ENCODE measurements around the gene NDST3.

- no peak for TF ChIP-seq SIN3A (IDR thresholded peaks at IDR 0.05; ENCODE audit: borderline replicate concordance, low read depth, low read length)
- TF ChIP-seq, protein P1, sequence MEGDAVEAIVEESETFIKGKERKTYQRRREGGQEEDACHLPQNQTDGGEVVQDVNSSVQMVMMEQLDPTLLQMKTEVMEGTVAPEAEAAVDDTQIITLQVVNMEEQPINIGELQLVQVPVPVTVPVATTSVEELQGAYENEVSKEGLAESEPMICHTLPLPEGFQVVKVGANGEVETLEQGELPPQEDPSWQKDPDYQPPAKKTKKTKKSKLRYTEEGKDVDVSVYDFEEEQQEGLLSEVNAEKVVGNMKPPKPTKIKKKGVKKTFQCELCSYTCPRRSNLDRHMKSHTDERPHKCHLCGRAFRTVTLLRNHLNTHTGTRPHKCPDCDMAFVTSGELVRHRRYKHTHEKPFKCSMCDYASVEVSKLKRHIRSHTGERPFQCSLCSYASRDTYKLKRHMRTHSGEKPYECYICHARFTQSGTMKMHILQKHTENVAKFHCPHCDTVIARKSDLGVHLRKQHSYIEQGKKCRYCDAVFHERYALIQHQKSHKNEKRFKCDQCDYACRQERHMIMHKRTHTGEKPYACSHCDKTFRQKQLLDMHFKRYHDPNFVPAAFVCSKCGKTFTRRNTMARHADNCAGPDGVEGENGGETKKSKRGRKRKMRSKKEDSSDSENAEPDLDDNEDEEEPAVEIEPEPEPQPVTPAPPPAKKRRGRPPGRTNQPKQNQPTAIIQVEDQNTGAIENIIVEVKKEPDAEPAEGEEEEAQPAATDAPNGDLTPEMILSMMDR (IDR thresholded peaks at IDR 0.05) = no peak
- peak; percentile 48; the same call in 1 of the 2 replicates for TF ChIP-seq ELF1 (IDR thresholded peaks at IDR 0.05)
- TF ChIP-seq MXI1 (IDR thresholded peaks at IDR 0.05; ENCODE audit: low read depth, low read length) = no peak
- TF ChIP-seq USF2 (IDR thresholded peaks at IDR 0.05; ENCODE audit: borderline replicate concordance, low read depth, low read length) = no peak
- no peak for TF ChIP-seq RAD21 (IDR thresholded peaks at IDR 0.05; ENCODE audit: low read length)
- TF ChIP-seq JUND (IDR thresholded peaks at IDR 0.05) = 0 out of 2 replicates have a peak, but pooled peaks have one; percentile 22
- TF ChIP-seq, protein P2, sequence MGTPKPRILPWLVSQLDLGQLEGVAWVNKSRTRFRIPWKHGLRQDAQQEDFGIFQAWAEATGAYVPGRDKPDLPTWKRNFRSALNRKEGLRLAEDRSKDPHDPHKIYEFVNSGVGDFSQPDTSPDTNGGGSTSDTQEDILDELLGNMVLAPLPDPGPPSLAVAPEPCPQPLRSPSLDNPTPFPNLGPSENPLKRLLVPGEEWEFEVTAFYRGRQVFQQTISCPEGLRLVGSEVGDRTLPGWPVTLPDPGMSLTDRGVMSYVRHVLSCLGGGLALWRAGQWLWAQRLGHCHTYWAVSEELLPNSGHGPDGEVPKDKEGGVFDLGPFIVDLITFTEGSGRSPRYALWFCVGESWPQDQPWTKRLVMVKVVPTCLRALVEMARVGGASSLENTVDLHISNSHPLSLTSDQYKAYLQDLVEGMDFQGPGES (IDR thresholded peaks at IDR 0.05; ENCODE audit: low read depth, low read length) = no peak
- TF ChIP-seq POLR2AphosphoS5 (IDR thresholded peaks at IDR 0.05; ENCODE audit: low read depth, low read length) = peak; percentile 59
Observed at GRCh38 chr4:118281611-118282442, 247.5 kb downstream of the NDST3 start.

Measured in SK-N-SH (cell line).